PFSK-1 (cell line): ENCODE data around the gene SLC37A4.

Experiments used
- FOXP2 ChIP-seq: optimal IDR thresholded peaks from 2 replicates; pipeline ENCODE3; 2011; ENCODE audit warnings: borderline replicate concordance, control low read depth, inconsistent platforms; ENCODE audit not compliant: insufficient read depth; ENCODE audit errors: extremely low read length, extremely low read depth
- POLR2AphosphoS5 ChIP-seq: IDR thresholded peaks from 2 replicates; pipeline ENCODE4 v1.6.1; 2012; ENCODE audit warnings: low read depth, mild to moderate bottlenecking, control low read depth, low read length, moderate library complexity
- REST ChIP-seq, 2 experiments: IDR thresholded peaks; 2 replicates each; pipeline versions ENCODE4 v1.6.1 to v1.8.0; 2011 to 2012; ENCODE audit warnings: low read depth in 2 of 2, low read length in 2 of 2, control low read depth in 1 of 2, inconsistent platforms in 1 of 2, mild to moderate bottlenecking in 1 of 2, moderate library complexity in 1 of 2; ENCODE audit not compliant: insufficient read depth in 1 of 2
- SIN3A ChIP-seq: IDR thresholded peaks from 2 replicates; pipeline ENCODE4 v1.6.1; 2012; ENCODE audit warnings: mild to moderate bottlenecking, low read length, moderate library complexity, borderline replicate concordance; ENCODE audit not compliant: insufficient read depth
- TAF1 ChIP-seq: IDR thresholded peaks from 2 replicates; pipeline ENCODE4 v1.6.1; 2012; ENCODE audit warnings: low read length, control low read depth, borderline replicate concordance; ENCODE audit not compliant: insufficient read depth

SLC37A4 gene

GRCh38 chr11:119000906-119001305, 29.8 kb downstream of the SLC37A4 start:
- no peak for TF ChIP-seq POLR2AphosphoS5
- TF ChIP-seq TAF1: no peak

GRCh38 chr11:118998822-118999221, 31.9 kb downstream of the SLC37A4 start:
- TF ChIP-seq SIN3A (no peak), POLR2AphosphoS5 (no peak), FOXP2 (no peak), TAF1 (no peak), REST (IDR thresholded peaks at IDR 0.05; ENCODE audit: insufficient read depth in 1 of 2, low read depth in 2 of 2, low read length in 2 of 2) (no peak)

GRCh38 chr11:118998388-118998717, 32.3 kb downstream of the SLC37A4 start:
- TF ChIP-seq POLR2AphosphoS5 (no peak), FOXP2 (no peak), SIN3A (no peak), TAF1 (no peak), REST (IDR thresholded peaks at IDR 0.05; ENCODE audit: insufficient read depth in 1 of 2, low read depth in 2 of 2, low read length in 2 of 2) (no peak)

GRCh38 chr11:118997627-118998387, 32.9 kb downstream of the SLC37A4 start, which contains the start of gene CENATAC:
Gene CENATAC (plus strand): TSS chr11:118998138. CDS start chr11:118998198, 60 bp downstream.
- peak in 1 of 2 experiments; percentile 61; a peak in 1 of 4 replicates for TF ChIP-seq REST (IDR thresholded peaks at IDR 0.05; ENCODE audit: insufficient read depth in 1 of 2, low read depth in 2 of 2, low read length in 2 of 2)
- peak; percentile 90 for TF ChIP-seq POLR2AphosphoS5
- peak; percentile 75; the same call in 1 of the 2 replicates for TF ChIP-seq TAF1
- no peak for TF ChIP-seq SIN3A
- TF ChIP-seq FOXP2: peak; percentile 74

- TF ChIP-seq REST (IDR thresholded peaks at IDR 0.05; ENCODE audit: insufficient read depth in 1 of 2, low read depth in 2 of 2, low read length in 2 of 2) (no peak), FOXP2 (no peak), SIN3A (0 out of 2 replicates have a peak, but pooled peaks have one; percentile 41), POLR2AphosphoS5 (0 out of 2 replicates have a peak, but pooled peaks have one; percentile 36), TAF1 (peak; percentile 4; the same call in 1 of the 2 replicates)
These were observed 33.6 kb downstream of the SLC37A4 start for GRCh38 chr11:118996926-118997626.
